Measurements from ENCODE around the gene RASSF4.

RASSF4 gene

GRCh38 chr10:44916429-44916828, 43.2 kb upstream of the RASSF4 start:
- TF ChIP-seq CTCF (conservative IDR thresholded peaks at IDR 0.05) (no peak), ZFX (IDR thresholded peaks at IDR 0.05) (no peak)
- H3K27ac ChIP-seq = no peak overlapping the region

GRCh38 chr10:44917848-44918247, 41.8 kb upstream of the RASSF4 start:
- no peak overlapping the region for H3K27ac ChIP-seq
- no peak for TF ChIP-seq CTCF (conservative IDR thresholded peaks at IDR 0.05)
- no peak for TF ChIP-seq ZFX (IDR thresholded peaks at IDR 0.05)

GRCh38 chr10:44920252-44920651, 39.4 kb upstream of the RASSF4 start:
- no peak overlapping the region for H3K27ac ChIP-seq
- TF ChIP-seq CTCF (conservative IDR thresholded peaks at IDR 0.05) = no peak
- TF ChIP-seq ZFX (IDR thresholded peaks at IDR 0.05) = no peak

- H3K27ac ChIP-seq = no peak overlapping the region
- no peak for TF ChIP-seq ZFX (IDR thresholded peaks at IDR 0.05)
- TF ChIP-seq CTCF (conservative IDR thresholded peaks at IDR 0.05) = no peak
Measured at GRCh38 chr10:44921061-44921460, 38.5 kb upstream of the RASSF4 start.

GRCh38 chr10:44921506-44921905, 38.1 kb upstream of the RASSF4 start:
- TF ChIP-seq CTCF (conservative IDR thresholded peaks at IDR 0.05) (no peak), ZFX (IDR thresholded peaks at IDR 0.05) (no peak)
- no peak overlapping the region for H3K27ac ChIP-seq

GRCh38 chr10:44922021-44922420, 37.6 kb upstream of the RASSF4 start:
- H3K27ac ChIP-seq = no peak overlapping the region
- TF ChIP-seq ZFX (IDR thresholded peaks at IDR 0.05) (no peak), CTCF (conservative IDR thresholded peaks at IDR 0.05) (no peak)

- TF ChIP-seq ZFX (IDR thresholded peaks at IDR 0.05) = no peak
- no peak for TF ChIP-seq CTCF (conservative IDR thresholded peaks at IDR 0.05)
- H3K27ac ChIP-seq = no peak overlapping the region
Measured at GRCh38 chr10:44922796-44923545, 36.6 kb upstream of the RASSF4 start.

All from C4-2B (cell line).